Fibroblast of lung (primary cell): ENCODE data around the gene CLTCL1.

ENCODE experiments used
- CTCF ChIP-seq, 2 donors: IDR thresholded peaks in 1 of 2; conservative IDR thresholded peaks in 1 of 2; 1 replicate in 1 of 2; 2 replicates in 1 of 2; pipeline ENCODE4 v1.5.1; 2011 to 2012; ENCODE audit warnings: low read length in 2 of 2, control low read depth in 1 of 2, inconsistent platforms in 1 of 2, low read depth in 1 of 2, mild to moderate bottlenecking in 1 of 2
- EZH2 ChIP-seq: IDR thresholded peaks from 2 replicates; pipeline ENCODE4 v1.5.1; 2012; ENCODE audit warnings: low read length, control low read depth, mild to moderate bottlenecking; ENCODE audit errors: missing control alignments

- TF ChIP-seq EZH2 (no peak), CTCF (conservative IDR thresholded peaks at IDR 0.05 in 1 of 2, IDR thresholded peaks at IDR 0.05 in 1 of 2; ENCODE audit: low read depth in 1 of 2, low read length in 2 of 2) (no peak)
These were observed 27.8 kb upstream of the CLTCL1 start for GRCh38 chr22:19319281-19319680.
